AG04449 (cell line): ENCODE data around the gene ASCC3.

Experiments used
- CTCF ChIA-PET: fragments of 350-600 bp; formaldehyde crosslinking; extraction: SDS; loops from one replicate; lab custom pipeline; 2021; ENCODE audit warnings: antibody characterized with exemption; lab: Yijun Ruan, JAX
- POLR2A ChIA-PET: fragments of 400-600, 350-600 bp; formaldehyde crosslinking; extraction: SDS; loops from one replicate; lab custom pipeline; 2020; ENCODE audit warnings: antibody characterized with exemption, inconsistent platforms; lab: Yijun Ruan, JAX
- DNase-seq: peaks from one replicate; pipeline ENCODE4 v3.0.0-alpha.2; 2010; ENCODE audit warnings: low read depth, low spot score
- H3K4me3 ChIP-seq: 2 replicates; pipeline ENCODE4 v1.5.1; 2011; ENCODE audit warnings: low read depth, mild to moderate bottlenecking, control low read depth, low read length
- TF ChIP-seq, protein P1 (sequence below): IDR thresholded peaks from one replicate; pipeline ENCODE4 v1.5.1; 2011; ENCODE audit warnings: mild to moderate bottlenecking, moderate library complexity, low read length, control low read depth, inconsistent platforms; ENCODE audit not compliant: insufficient read depth; ENCODE audit errors: missing control alignments

Gene ASCC3

DNA sequence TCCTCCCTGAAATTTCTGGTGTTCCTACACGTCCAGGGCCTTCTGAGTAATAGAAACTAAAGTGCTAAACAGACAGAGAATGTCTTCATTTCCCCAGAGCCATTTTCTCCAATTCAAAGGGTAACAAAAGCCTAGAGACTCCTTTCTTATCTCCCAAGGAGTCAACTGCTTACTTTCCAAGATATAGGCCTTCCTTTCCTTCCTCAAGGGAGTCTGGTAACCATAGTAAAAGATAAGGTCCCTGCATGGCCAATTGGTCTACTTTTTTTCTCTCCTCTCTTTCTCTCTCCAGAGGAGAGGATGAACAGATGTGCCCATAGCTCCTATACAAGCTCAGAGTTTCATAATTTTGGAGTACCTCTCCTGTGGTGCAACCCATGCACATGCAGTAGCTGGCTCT lies 185.7 kb downstream of the ASCC3 start:
- ChIA-PET POLR2A (no interaction called here), CTCF (no interaction called here)
- TF ChIP-seq, protein P1, sequence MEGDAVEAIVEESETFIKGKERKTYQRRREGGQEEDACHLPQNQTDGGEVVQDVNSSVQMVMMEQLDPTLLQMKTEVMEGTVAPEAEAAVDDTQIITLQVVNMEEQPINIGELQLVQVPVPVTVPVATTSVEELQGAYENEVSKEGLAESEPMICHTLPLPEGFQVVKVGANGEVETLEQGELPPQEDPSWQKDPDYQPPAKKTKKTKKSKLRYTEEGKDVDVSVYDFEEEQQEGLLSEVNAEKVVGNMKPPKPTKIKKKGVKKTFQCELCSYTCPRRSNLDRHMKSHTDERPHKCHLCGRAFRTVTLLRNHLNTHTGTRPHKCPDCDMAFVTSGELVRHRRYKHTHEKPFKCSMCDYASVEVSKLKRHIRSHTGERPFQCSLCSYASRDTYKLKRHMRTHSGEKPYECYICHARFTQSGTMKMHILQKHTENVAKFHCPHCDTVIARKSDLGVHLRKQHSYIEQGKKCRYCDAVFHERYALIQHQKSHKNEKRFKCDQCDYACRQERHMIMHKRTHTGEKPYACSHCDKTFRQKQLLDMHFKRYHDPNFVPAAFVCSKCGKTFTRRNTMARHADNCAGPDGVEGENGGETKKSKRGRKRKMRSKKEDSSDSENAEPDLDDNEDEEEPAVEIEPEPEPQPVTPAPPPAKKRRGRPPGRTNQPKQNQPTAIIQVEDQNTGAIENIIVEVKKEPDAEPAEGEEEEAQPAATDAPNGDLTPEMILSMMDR: no peak
- H3K4me3 ChIP-seq: no peak overlapping the region
- DNase-seq: no peak

DNA sequence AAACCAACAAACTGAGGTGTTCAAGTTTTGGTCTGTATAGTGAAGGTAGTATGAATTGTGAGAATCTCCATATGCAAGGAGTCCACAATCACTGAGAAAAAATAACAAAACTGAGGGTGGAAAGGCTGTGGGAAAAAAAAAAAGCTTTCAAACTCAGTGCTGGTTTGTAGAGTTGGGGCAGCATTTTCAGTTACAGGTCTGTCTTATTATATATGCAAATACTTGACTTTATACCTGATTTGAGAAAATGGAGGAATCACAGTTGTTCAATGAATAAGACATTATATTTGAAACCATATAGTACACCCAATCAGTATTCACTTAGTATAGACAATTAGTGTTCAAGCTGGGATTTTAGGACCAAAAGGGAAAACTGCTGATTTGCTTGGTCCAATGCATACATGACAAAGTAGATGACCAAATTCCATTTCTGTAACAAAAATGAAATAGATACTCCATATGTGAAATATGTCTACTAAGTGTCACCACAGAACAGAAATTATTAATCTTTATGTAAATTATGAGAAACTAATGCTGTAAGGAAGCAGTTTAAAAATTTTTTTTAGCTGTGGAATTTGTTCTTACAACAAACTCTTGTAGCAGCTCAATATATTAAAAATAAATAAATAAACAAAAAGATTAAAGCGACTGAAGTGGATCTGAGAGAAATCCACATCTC lies 187.7 kb downstream of the ASCC3 start:
- no peak for DNase-seq
- TF ChIP-seq, protein P1: no peak
- no peak overlapping the region for H3K4me3 ChIP-seq
- POLR2A ChIA-PET: no interaction called here
- CTCF ChIA-PET: interaction anchor here (1.5 kb wide), 1 partner anchor 585 kb away, joined by 4 read pairs; no protein-coding TSS in a partner anchor

DNA sequence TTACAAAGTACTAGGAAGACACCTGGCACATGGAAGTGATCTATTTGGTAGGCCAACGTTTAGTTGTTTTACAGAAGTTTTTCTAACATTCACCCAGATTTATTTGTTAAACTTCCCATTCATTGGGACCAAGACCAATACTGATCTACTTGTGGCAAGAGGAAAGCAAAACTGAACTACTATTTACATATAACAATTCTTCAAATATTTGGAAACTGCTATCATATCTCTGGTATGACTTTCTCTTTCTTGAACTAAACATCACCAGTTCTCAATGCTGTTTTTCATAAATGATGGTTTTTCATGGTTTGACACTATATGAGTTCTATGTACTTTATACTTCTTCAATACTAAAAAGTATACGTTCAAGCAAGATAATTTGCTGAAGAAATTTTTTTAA lies 189.2 kb downstream of the ASCC3 start:
- POLR2A ChIA-PET: no interaction called here
- no peak for DNase-seq
- TF ChIP-seq, protein P1: no peak
- no peak overlapping the region for H3K4me3 ChIP-seq
- CTCF ChIA-PET: interaction anchor here (2.1 kb wide), 1 partner anchor 28 kb away, joined by 9 read pairs; no protein-coding TSS in a partner anchor

DNA sequence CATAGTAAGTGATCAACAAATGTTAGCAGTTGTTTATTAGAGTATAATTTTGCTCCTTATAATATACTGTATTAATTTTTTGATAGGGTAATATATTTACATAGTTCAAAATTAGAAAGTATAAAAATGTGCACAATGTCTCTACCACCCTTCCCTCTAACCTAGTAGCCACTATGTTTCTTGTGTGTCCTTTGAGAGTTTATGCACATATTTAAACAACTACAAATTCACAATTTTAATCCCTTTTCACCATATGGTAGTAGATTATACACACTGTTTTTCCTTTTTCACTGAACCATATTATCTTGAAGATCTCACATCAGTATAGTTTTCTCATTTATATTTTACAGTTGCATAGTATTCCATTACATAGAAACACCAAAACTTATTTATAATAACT lies 194.9 kb downstream of the ASCC3 start:
- no peak for DNase-seq
- TF ChIP-seq, protein P1: no peak
- POLR2A ChIA-PET: no interaction called here
- CTCF ChIA-PET: no interaction called here
- H3K4me3 ChIP-seq: no peak overlapping the region

DNA sequence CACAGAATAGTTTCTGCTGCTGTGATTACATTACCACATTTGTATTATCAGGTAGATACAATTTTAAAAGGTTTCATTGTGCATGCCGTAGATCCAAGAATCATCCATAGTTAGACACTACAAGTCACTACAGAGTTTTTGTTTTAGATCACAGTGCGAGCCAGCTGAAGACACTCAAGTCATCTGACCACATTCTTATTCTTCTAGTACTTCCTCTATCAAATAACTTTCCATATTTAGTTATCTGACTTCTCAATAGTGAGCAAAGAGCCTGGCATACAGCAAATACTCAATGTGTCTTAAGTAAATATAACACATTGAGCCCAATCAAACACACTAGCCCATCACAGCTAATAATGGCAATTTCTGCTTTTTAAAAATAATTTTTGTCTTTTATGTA lies 195.4 kb downstream of the ASCC3 start:
- ChIA-PET POLR2A (no interaction called here), CTCF (no interaction called here)
- no peak overlapping the region for H3K4me3 ChIP-seq
- no peak for DNase-seq
- TF ChIP-seq, protein P1: no peak

DNA sequence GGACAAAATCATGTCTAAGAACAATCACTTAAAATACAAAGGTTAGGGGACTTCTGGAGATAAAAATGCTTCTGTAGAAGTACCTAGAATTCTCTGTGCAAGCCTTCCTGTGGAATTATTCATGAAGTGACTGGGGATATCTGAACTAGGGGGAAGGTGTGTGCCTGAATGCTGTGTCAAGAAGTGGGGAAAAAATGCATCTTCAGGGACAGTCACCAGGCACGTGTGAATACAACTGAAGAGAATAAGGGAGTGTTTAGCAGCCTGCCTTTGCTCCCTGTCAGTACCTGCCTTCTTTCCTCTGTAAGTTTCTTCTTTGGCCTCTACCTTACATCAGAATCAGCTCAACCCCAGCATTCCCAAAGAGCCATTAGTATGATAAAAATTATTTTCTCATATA lies 201.0 kb downstream of the ASCC3 start:
- TF ChIP-seq, protein P1: no peak
- CTCF ChIA-PET: interaction anchor here (1.4 to 1.6 kb wide), 3 partner anchors 10 to 33 kb away, joined by 3 to 8 read pairs (median 4); no protein-coding TSS in a partner anchor
- no peak for DNase-seq

More for the DNA sequence above, 201.0 kb downstream of the ASCC3 start:
- POLR2A ChIA-PET: no interaction called here
- H3K4me3 ChIP-seq: no peak overlapping the region
